Karpas-422 (cell line): ENCODE data around the gene KBTBD3. TPM values are rescaled to one million over a fixed set of nuclear protein-coding genes. Genes with fewer than 3 reads are reported as not detected.

Experiments used
- DNase-seq: peaks from one replicate; pipeline ENCODE4 v3.0.0-alpha.2; 2015
- H2AFZ ChIP-seq: fragments of 200-600 bp; sonication (generic); 2 replicates; pipeline ENCODE4 v1.6.1; 2014; ENCODE audit warnings: antibody characterized with exemption, low read length, mixed read lengths
- H3K27ac ChIP-seq: fragments of 200-600 bp; sonication (generic); 2 replicates; pipeline ENCODE4 v1.5.1; 2014; ENCODE audit warnings: mild to moderate bottlenecking, low read length, moderate library complexity
- H3K27me3 ChIP-seq: fragments of 200-600 bp; sonication (generic); 2 replicates; pipeline ENCODE4 v1.6.1; 2014; ENCODE audit warnings: low read length, mixed read lengths
- H3K36me3 ChIP-seq: fragments of 200-600 bp; sonication (generic); 2 replicates; pipeline ENCODE4 v1.6.1; 2014; ENCODE audit warnings: low read length, mixed read lengths; ENCODE audit not compliant: insufficient read depth
- H3K4me1 ChIP-seq: fragments of 200-600 bp; sonication (generic); 2 replicates; pipeline ENCODE4 v1.6.1; 2014; ENCODE audit warnings: mild to moderate bottlenecking, low read length, mixed read lengths
- H3K4me2 ChIP-seq: fragments of 200-600 bp; sonication (generic); 2 replicates; pipeline ENCODE4 v1.6.1; 2014; ENCODE audit warnings: low read length, low read depth, mild to moderate bottlenecking; ENCODE audit not compliant: poor library complexity, severe bottlenecking
- H3K4me3 ChIP-seq: fragments of 200-600 bp; sonication (generic); 2 replicates; pipeline ENCODE4 v1.5.1; 2014; ENCODE audit warnings: mild to moderate bottlenecking, antibody characterized with exemption, low read length, mixed read lengths
- H3K79me2 ChIP-seq: fragments of 200-600 bp; sonication (generic); 2 replicates; pipeline ENCODE4 v1.6.1; 2014; ENCODE audit warnings: mild to moderate bottlenecking, low read length, mixed read lengths
- H3K9ac ChIP-seq: fragments of 200-600 bp; sonication (generic); 2 replicates; pipeline ENCODE4 v1.6.0; 2014; ENCODE audit warnings: low read length
- H3K9me2 ChIP-seq: fragments of 200-600 bp; sonication (generic), shearing (Covaris generic); replicated peaks from 2 replicates; pipeline ENCODE4 v1.6.0; 2014; ENCODE audit warnings: mild to moderate bottlenecking, low read length, moderate library complexity; ENCODE audit not compliant: insufficient read depth
- H3K9me3 ChIP-seq: fragments of 300-700, 200-600 bp; sonication (generic); 2 replicates; pipeline ENCODE4 v1.6.1; 2014; ENCODE audit warnings: low read length, mixed read lengths
- H4K20me1 ChIP-seq: fragments of 200-600 bp; sonication (generic); 2 replicates; pipeline ENCODE4 v1.6.1; 2014; ENCODE audit warnings: mild to moderate bottlenecking, antibody characterized with exemption, low read length, low read depth; ENCODE audit not compliant: insufficient read depth
- total RNA-seq: library from RNA; depleted of rRNA; stranded (reverse); fragments of >200 nt; shearing (Covaris generic); gene quantifications from 2 replicates; pipeline ENCODE4 v1.2.3, GENCODE V29; 2014; ENCODE audit warnings: low replicate concordance; rRNA removed

KBTBD3 gene, protein sequence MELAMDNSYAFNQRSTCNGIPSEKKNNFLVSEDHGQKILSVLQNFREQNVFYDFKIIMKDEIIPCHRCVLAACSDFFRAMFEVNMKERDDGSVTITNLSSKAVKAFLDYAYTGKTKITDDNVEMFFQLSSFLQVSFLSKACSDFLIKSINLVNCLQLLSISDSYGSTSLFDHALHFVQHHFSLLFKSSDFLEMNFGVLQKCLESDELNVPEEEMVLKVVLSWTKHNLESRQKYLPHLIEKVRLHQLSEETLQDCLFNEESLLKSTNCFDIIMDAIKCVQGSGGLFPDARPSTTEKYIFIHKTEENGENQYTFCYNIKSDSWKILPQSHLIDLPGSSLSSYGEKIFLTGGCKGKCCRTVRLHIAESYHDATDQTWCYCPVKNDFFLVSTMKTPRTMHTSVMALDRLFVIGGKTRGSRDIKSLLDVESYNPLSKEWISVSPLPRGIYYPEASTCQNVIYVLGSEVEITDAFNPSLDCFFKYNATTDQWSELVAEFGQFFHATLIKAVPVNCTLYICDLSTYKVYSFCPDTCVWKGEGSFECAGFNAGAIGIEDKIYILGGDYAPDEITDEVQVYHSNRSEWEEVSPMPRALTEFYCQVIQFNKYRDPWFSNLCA
- 7.6 and 13.2 TPM in 2 replicates for total RNA-seq

DNA sequence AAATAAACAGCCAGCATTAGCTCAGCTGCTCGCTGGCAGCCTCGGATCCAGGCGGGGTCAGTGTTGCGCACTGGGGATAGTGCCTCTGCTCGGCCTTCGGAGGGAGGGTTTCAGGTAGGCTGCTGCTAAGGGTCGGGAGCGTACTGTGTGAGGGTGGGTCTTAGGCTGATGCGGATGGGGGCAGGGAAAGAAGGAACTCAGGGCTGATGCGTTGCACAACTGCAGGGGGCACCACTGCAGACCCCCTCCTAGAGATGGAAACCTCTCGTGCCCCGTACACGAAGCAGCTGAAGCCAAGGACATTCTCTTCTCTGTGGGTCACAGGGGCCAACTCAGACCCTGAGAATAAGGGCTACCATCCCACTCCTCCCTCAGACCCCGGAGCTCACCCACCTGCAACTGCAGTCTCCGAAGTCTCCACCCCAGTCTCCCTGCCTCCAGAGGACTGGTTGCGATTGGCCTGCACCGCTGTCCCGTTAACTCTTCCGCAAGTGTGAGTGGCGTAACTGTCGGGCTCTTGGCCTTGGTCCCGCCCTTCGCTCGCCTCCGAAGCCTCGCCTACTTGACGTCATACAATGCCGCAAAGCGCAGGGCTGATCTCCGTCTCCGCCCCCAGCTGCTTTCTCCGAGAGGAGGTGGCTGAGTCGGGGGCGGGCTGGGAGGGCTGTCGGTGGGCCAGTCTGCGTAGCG is at the start of gene KBTBD3:
KBTBD3 (minus strand) TSS at position 429 of the 690 bp plus-strand sequence. CDS start 18,250 bp downstream, outside the sequence.
- Histone ChIP-seq H3K27ac (peak within 1 kb of the TSS; percentile 71), H2AFZ (peak within 1 kb of the TSS; percentile 94), H3K9ac (peak within 1 kb of the TSS; percentile 93), H3K27me3 (no peaks in the 10 kb centered on the region), H3K4me3 (peak within 1 kb of the TSS; percentile 88), H3K9me3 (no peaks in the 10 kb centered on the region), H3K9me2 (no peaks in the 10 kb centered on the region), H3K79me2 (peaks cover 45% of the 10 kb centered on the region), H3K4me1 (peaks cover 46% of the 10 kb centered on the region), H3K4me2 (peak within 1 kb of the TSS; percentile 97), H3K36me3 (peaks cover 26% of the 10 kb centered on the region), H4K20me1 (peaks cover 8% of the 10 kb centered on the region; the same call in 1 of the 2 replicates)
- DNase-seq: peak; percentile 100

DNA sequence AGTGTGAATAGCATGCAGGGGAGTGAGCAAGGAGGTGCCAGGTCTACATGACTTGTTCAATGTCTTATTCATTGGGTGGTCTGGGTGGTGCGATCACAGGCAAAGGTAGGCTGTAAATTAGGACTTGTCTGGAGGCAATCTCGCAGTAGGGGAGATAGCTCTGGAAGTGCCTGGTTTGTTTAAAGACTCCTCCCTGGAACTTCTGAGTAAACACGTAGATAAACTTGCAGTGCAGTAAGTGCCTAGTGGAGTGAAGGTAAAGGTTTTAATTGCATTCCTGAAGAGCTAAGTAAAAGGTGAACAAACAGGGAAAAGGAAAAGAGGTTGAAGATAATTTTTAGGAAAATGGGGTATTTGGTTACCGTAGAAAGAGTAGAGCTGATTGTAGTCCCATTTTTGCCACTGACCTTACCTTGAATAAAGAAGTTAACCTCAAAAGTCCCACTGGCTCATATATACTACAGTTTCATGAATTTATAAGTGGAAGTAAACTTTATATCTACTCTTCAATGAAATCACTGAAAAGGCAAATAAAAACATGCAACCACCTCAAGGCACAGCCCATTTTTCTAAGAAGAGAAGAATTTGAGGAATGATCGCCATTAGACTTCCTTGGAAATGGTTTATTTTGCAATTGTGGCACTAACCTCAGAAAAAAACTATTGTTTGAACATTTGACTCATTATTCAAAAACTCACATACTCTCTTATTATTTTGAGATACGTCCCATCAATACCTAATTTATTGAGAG is 44.6 kb upstream of the KBTBD3 start:
- Histone ChIP-seq H3K4me2 (no peak overlapping the region), H3K79me2 (no peaks in the 10 kb centered on the region)

DNA sequence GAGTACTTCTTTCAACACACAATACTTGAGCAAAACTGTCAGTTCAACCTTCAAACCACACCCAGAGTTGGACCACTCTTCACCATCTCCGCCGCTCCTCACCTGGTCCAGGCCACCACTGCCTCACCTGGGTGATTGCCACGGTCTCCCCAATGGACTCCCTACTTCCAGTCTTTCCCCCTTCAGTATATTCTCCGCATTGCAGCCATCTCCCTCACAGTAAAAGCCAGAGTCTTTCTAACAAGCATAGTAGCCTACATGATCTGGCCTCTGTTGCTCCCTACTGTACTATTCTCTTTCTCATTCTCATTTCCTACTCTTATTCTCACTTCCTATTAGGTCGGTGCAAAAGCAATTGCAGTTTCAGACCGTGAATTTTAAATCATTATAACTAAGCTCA is 28.8 kb upstream of the KBTBD3 start:
- H3K9me2 ChIP-seq: no peaks in the 10 kb centered on the region; the same call in 1 of the 2 replicates
- H3K27me3 ChIP-seq: 0 out of 2 replicates have a peak, but pooled peaks cover 4% of the 10 kb centered on the region
- H4K20me1 ChIP-seq: 0 out of 2 replicates have a peak, but pooled peaks cover 4% of the 10 kb centered on the region
- DNase-seq: no peak
- no peaks in the 10 kb centered on the region for H3K9me3 ChIP-seq
- no peak overlapping the region for H3K4me2 ChIP-seq
- no peak overlapping the region for H3K27ac ChIP-seq
- no peak overlapping the region for H3K4me3 ChIP-seq
- no peak overlapping the region for H3K9ac ChIP-seq
- H2AFZ ChIP-seq: no peak overlapping the region
- H3K79me2 ChIP-seq: no peaks in the 10 kb centered on the region
- H3K36me3 ChIP-seq: no peaks in the 10 kb centered on the region
- no peaks in the 10 kb centered on the region for H3K4me1 ChIP-seq

More for the DNA sequence above, 44.6 kb upstream of the KBTBD3 start:
- Histone ChIP-seq H3K4me3 (no peak overlapping the region), H2AFZ (no peak overlapping the region), H3K9me3 (no peaks in the 10 kb centered on the region), H3K27me3 (0 out of 2 replicates have a peak, but pooled peaks cover 7% of the 10 kb centered on the region), H3K9me2 (no peaks in the 10 kb centered on the region), H3K4me1 (no peaks in the 10 kb centered on the region), H3K27ac (no peak overlapping the region), H3K9ac (no peak overlapping the region), H4K20me1 (no peaks in the 10 kb centered on the region), H3K36me3 (no peaks in the 10 kb centered on the region)
- no peak for DNase-seq

DNA sequence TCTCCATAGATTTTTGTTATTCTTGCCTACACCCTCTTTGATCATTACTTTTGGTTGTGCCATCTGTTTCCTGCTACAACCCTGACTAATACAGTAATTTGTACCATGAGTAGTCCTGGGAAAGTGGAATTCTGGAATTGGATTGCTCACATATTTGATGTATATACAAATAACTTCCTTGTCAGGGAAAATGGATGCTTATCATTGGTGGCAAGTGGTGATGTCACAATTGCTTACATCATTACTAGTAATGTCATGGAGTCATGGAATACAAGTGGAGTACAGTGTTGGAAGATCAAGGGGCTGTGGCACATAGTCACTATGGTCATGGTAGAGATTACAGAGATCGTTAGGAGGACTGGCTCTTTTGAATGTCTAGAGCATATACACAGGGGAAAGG is 24.7 kb upstream of the KBTBD3 start:
- Histone ChIP-seq H3K36me3 (peaks cover 27% of the 10 kb centered on the region), H3K9me2 (no peaks in the 10 kb centered on the region), H3K9me3 (no peaks in the 10 kb centered on the region), H3K4me3 (no peak overlapping the region), H2AFZ (no peak overlapping the region), H3K79me2 (no peaks in the 10 kb centered on the region), H3K9ac (no peak overlapping the region), H3K27me3 (0 out of 2 replicates have a peak, but pooled peaks cover 4% of the 10 kb centered on the region), H3K4me2 (no peak overlapping the region), H3K27ac (no peak overlapping the region), H3K4me1 (no peaks in the 10 kb centered on the region), H4K20me1 (peaks cover 30% of the 10 kb centered on the region)
- DNase-seq: no peak

DNA sequence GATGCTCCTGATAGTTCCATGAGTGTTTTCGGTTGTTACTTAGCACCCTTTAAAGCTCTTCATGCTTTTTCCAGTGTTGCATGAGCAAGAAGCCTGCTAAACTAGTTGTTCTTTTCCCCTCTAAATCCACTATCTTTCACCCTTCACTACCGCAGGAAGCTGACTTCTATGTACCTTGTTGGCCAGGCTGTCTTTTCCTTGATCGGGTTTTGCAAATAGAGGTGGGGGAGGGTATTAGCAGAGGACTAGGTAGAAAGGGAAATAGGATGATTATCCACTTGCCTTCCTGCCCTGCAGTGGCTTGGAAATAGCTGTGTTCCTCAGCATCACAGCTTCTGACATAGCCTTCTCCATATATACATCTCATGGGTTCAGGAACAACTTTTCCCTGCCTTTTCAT is 24.2 kb upstream of the KBTBD3 start:
- Histone ChIP-seq H3K9me3 (no peaks in the 10 kb centered on the region), H2AFZ (no peak overlapping the region), H3K9me2 (no peaks in the 10 kb centered on the region), H3K4me2 (no peak overlapping the region), H3K4me1 (no peaks in the 10 kb centered on the region), H3K36me3 (peaks cover 32% of the 10 kb centered on the region), H4K20me1 (peaks cover 30% of the 10 kb centered on the region), H3K9ac (no peak overlapping the region), H3K27ac (no peak overlapping the region), H3K27me3 (0 out of 2 replicates have a peak, but pooled peaks cover 4% of the 10 kb centered on the region), H3K79me2 (no peaks in the 10 kb centered on the region), H3K4me3 (no peak overlapping the region)
- DNase-seq: no peak

DNA sequence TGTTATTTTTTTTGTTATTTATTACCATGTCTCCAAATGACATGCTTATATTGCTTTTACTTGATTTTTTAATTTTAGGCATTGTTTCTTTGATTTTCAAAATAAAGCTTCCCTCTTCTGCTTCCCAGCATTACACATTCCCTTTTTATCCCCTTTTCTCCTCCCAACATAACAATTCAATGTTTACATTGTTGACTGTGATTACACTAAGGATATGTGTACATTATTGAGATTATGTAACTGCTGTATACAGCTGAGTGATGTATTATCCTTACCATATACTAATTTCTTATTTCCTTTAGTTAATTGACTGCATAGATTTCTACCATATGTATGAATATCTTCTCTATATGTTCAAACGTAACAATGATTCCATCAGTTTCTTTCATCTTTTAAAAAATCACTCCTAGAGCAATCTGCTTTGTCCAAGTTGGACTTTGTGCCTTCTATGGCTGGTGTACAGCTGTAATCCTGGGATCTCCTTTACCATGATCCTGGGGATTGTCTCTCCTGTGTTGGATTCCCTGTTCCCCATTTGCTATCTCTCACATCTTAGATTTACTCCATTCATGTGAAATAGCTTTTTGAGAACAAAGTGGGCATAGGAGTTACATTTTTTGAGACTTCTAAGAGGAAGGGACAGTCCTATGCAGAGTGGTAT is 21.9 kb upstream of the KBTBD3 start:
- H3K9ac ChIP-seq: no peak overlapping the region
- no peak overlapping the region for H2AFZ ChIP-seq
- peaks cover 2% of the 10 kb centered on the region for H3K79me2 ChIP-seq
- peaks cover 40% of the 10 kb centered on the region for H4K20me1 ChIP-seq
- H3K4me2 ChIP-seq: no peak overlapping the region
- H3K4me1 ChIP-seq: no peaks in the 10 kb centered on the region
- no peaks in the 10 kb centered on the region for H3K9me3 ChIP-seq
- H3K4me3 ChIP-seq: no peak overlapping the region
- no peak overlapping the region for H3K27ac ChIP-seq
- no peak for DNase-seq
- H3K9me2 ChIP-seq: no peaks in the 10 kb centered on the region
- peaks cover 53% of the 10 kb centered on the region for H3K36me3 ChIP-seq
- H3K27me3 ChIP-seq: no peaks in the 10 kb centered on the region

DNA sequence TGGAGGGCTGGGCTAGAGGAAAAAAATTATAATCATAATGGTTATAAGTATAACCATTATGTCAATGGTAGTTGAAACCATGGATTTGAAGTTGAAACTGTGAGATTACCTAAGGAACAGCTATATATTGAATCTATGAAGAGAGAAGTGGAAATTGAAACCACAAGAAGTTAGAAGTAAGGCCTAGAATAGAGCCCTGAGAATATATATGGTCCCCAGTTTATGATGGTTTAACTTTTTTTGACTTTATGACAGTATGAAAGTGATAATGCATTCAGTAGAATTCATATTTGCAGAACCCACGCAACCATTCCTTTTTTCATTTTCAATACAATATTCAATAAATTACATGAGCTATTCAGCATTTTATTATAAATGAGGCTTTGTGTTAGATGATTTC is 15.3 kb upstream of the KBTBD3 start:
- H3K4me3 ChIP-seq: no peak overlapping the region
- no peaks in the 10 kb centered on the region for H3K9me2 ChIP-seq
- no peaks in the 10 kb centered on the region for H3K27me3 ChIP-seq
- H3K36me3 ChIP-seq: peaks cover 92% of the 10 kb centered on the region
- H3K4me2 ChIP-seq: no peak overlapping the region
- no peak overlapping the region for H3K9ac ChIP-seq
- H4K20me1 ChIP-seq: peaks cover 59% of the 10 kb centered on the region
- no peak overlapping the region for H3K27ac ChIP-seq
- H3K79me2 ChIP-seq: peaks cover 65% of the 10 kb centered on the region
- no peak overlapping the region for H2AFZ ChIP-seq
- no peak for DNase-seq
- peaks cover 8% of the 10 kb centered on the region for H3K4me1 ChIP-seq
- H3K9me3 ChIP-seq: no peaks in the 10 kb centered on the region
